ENCODE measurements around the gene REG4. TPM values are rescaled to one million over a fixed set of nuclear protein-coding genes. Genes with fewer than 3 reads are reported as not detected.

REG4 gene
- total RNA-seq, 1 experiment from 2014 or later: 0.08 TPM

DNA sequence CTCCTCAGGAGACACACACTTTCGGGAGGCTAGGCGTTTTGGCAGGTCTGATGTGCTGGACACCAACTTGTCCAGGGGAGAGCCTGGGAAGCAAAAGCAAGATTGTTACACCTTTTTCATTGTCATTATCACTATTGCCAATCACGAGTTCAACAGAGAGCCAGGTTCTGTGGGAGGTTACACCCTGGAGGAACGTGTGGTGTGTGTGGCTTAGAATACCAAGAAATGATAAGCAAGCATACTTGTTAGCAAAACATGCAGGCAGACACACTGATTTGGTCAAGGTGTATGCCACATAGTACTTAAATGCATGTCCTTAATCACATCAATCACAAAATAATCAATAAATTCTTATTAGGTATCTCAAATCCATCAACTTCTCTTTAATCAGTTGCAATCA is 58.7 kb downstream of the REG4 start:
- Histone ChIP-seq H3K4me3 (no peak overlapping the region), H3K27me3 (no peaks in the 10 kb centered on the region), H3K27ac (no peak overlapping the region), H3K4me1 (no peaks in the 10 kb centered on the region), H3K36me3 (no peaks in the 10 kb centered on the region), H3K9me3 (replicated peaks) (0 out of 2 replicates have a peak, but pooled peaks cover 4% of the 10 kb centered on the region)
- no peak for DNase-seq

DNA sequence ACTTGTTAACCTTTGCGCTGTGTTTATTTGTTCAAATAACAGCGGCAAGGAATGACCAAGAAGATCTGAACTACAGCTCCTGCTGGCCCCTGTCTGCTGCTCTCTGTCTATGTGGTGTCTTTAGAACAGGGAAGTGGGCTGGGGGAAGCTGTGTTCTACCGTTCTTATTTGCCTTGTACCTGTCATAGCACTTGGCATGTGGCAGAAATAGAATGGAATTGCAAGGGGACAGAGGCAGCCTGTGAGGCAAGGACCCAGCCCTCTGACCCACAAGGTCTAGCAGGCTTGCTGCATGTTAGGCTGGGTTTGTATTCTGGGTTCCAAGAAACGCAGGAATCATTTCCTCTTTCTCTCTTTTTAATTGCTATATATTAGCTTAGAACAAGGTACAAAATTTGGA is 63.2 kb downstream of the REG4 start:
- Histone ChIP-seq H3K4me3 (no peak overlapping the region), H3K9me3 (replicated peaks) (no peaks in the 10 kb centered on the region)

DNA sequence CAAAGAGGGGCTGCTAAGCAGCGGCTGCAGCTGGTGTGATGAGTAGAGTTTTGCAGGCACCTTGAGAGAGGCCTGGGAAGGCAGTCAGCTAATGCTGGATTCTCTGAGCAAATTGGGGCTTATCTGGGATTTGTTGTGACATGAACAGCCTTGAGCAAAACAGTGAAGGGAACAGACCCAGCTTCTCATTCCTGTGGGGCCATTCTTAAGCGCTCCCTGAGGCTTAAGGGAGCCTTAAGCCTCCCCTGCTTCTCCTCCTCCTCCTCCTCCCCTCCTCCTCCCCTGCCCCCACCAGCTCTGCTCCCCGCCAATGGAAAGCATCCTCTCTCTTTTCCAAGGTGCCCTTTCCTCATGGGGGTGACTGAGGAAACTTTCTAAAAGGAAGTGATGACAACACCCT is 63.8 kb downstream of the REG4 start:
- H3K36me3 ChIP-seq: peaks cover 5% of the 10 kb centered on the region; the same call in 1 of the 2 replicates
- peak; percentile 20 to 56 for DNase-seq
- no peak overlapping the region for H3K4me3 ChIP-seq
- H3K27me3 ChIP-seq: no peaks in the 10 kb centered on the region
- H3K9me3 ChIP-seq (replicated peaks): no peaks in the 10 kb centered on the region
- no peak overlapping the region for H3K27ac ChIP-seq
- H3K4me1 ChIP-seq: peaks cover 17% of the 10 kb centered on the region

More for the DNA sequence above, 63.2 kb downstream of the REG4 start:
- Histone ChIP-seq H3K4me1 (peaks cover 17% of the 10 kb centered on the region), H3K27ac (no peak overlapping the region), H3K27me3 (no peaks in the 10 kb centered on the region), H3K36me3 (peaks cover 4% of the 10 kb centered on the region; the same call in 1 of the 2 replicates)
- DNase-seq: no peak

DNA sequence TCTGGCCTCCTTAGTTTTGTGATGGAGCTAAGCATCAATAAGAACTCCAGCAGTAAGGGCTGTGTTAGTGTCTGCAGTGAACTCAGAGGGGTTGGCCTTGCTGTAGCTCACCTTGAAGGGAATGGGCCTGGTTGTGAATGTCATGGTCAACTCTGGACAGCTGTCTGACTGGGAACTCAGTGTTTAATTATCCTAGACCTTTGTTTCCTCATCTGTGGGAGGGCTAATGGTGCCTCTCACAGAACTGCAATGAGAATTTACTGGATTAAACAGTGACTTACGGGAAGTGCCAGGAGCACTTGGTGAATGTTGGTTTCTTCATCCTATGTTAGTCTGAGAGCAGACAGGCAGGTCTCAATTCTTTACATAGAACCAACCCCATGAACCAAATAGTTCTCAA is 66.2 kb downstream of the REG4 start:
- Histone ChIP-seq H3K36me3 (peaks cover 8% of the 10 kb centered on the region; the same call in 1 of the 2 replicates), H3K27ac (no peak overlapping the region), H3K4me1 (peaks cover 17% of the 10 kb centered on the region), H3K27me3 (no peaks in the 10 kb centered on the region), H3K9me3 (replicated peaks) (no peaks in the 10 kb centered on the region), H3K4me3 (no peak overlapping the region)
- DNase-seq: no peak

DNA sequence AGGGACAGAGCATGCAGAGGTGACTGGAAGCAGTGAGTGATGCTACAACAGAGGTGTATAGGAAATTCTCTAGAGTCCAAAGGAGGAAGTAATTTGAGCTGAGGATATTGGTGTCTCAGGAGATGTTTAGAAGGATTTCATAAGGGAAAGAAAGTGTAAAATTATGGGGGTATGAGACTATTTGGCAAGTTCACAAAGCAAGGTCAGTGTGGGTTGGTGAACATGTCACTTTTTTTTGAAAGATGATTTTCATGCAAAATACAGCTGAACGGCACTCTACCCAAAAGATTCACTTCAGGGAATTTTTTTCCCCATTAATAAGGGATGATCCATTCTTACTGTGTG is 66.7 kb downstream of the REG4 start:
- DNase-seq: no peak

More for the DNA sequence above, 66.7 kb downstream of the REG4 start:
- no peaks in the 10 kb centered on the region for H3K9me3 ChIP-seq (replicated peaks)
- H3K36me3 ChIP-seq: peaks cover 10% of the 10 kb centered on the region; the same call in 1 of the 2 replicates
- no peaks in the 10 kb centered on the region for H3K27me3 ChIP-seq
- H3K27ac ChIP-seq: no peak overlapping the region
- H3K4me1 ChIP-seq: peaks cover 17% of the 10 kb centered on the region
- no peak overlapping the region for H3K4me3 ChIP-seq

Other genes starting within 250 kb of the REG4 start
- 6.2 and 7.6 TPM in 2 replicates for gene ZNF697, start 163.2 kb downstream of the REG4 start, total RNA-seq (2014; rRNA removed; shearing (Covaris generic))
- gene PHGDH, start 99.5 kb downstream of the REG4 start, total RNA-seq (2014; rRNA removed; shearing (Covaris generic)): 148 and 160 TPM in 2 replicates
- not detected in 2 replicates for gene HMGCS2, start 42.6 kb downstream of the REG4 start, total RNA-seq (2014; rRNA removed; shearing (Covaris generic))
- not detected in 2 replicates for gene ADAM30, start 85.1 kb upstream of the REG4 start, total RNA-seq (2014; rRNA removed; shearing (Covaris generic))

Measured in SJCRH30 (cell line).